ENCODE results near the gene PZP. TPM values are rescaled to one million over a fixed set of nuclear protein-coding genes. Genes with fewer than 3 reads are reported as not detected.
"Not testable (repeated sequence)": the region's sequence is repeated elsewhere in the genome, so short reads cannot be mapped to it uniquely, and the experiment has no call there.

PZP gene
- not detected in 2 replicates for total RNA-seq

- intact Hi-C loops (cut with micrococcal nuclease) = no loop called here
Observed at GRCh38 chr12:9208229-9208628, at the start of gene PZP. TSS of gene PZP (minus strand) at chr12:9208395. CDS start at chr12:9208341, 54 bp downstream.

- intact Hi-C loops (cut with micrococcal nuclease) = no loop called here
Observed at GRCh38 chr12:9256758-9257405, 48.7 kb upstream of the PZP start.

- intact Hi-C loops (cut with micrococcal nuclease) = no loop called here
Observed at GRCh38 chr12:9256341-9256740, 48.1 kb upstream of the PZP start.

- intact Hi-C loops (cut with micrococcal nuclease) = no loop called here
Observed at GRCh38 chr12:9255837-9256236, 47.6 kb upstream of the PZP start.

GRCh38 chr12:9253464-9253863 lies 45.3 kb upstream of the PZP start:
- intact Hi-C loops (cut with micrococcal nuclease) = no loop called here

GRCh38 chr12:9252791-9253190 lies 44.6 kb upstream of the PZP start:
- intact Hi-C loops (cut with micrococcal nuclease) = not testable (repeated sequence)

DNA sequence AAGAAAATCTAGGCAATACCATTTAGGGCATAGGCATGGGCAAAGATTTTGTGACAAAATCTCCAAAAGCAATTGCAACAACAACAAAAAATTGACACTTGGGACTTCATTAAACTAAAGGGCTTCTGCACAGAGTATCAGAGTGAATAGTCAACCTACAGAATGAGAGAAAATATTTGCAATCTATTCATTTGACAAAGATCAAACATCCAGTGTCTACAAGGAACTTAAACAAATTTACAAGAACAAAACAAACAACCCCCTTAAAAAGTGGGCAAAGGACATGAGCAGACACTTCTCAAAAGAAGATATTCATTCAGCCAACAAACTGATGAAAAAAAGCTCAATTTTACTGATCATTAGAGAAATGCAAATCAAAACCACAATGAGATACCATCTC lies 44.1 kb upstream of the PZP start:
- intact Hi-C loops (cut with micrococcal nuclease) = no loop called here

- intact Hi-C loops (cut with micrococcal nuclease) = no loop called here
Observed at GRCh38 chr12:9248435-9248834, 40.2 kb upstream of the PZP start.

DNA sequence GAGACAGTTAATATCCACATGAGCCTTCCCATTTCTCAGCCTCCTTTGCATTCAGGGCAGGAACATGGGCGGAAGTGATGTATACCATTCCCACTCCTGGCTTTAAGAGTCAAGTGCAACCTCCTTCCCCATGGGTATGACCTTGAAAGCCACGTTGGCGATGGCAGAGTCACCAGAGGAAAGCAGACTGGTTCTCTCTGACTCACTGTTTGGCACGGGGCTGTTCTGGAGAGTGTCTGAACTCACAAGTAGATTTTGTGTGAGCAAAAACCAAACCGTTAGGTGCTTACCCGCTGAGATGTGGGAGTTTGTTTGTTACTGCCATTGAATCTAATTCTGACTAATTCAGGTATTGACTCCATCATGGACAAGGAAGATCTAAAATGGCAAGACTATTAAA lies 36.7 kb upstream of the PZP start:
- intact Hi-C loops (cut with micrococcal nuclease) = no loop called here

DNA sequence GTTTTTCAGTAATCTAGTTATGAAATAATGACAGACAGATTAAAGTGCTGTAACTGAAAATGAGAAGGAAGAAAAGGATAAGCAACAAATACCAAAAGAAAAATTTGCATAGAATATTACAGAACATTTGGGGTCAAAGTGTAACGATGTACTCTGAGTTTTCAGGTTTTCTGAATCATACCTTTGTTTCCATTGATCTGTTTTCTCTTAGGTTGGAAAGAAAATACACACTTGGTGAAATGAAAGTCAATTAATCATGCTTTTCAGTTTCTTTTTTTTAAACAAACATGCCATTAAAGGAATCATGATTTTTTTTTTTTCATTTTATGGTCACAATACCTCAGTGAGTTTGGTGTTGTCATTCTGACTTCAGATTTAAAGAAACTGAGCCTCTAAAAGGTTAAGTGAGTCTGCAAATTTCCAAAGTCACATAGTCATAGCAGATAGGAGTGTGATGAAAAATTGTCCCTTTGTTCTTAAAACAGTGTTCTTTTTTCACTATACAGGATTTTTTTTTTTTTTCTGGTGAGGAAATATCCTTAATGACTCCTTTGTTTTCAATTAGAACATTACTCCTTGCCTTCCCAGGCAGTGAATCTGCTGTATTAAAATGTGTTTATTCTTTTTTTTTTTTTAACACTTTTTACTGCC lies 35.9 kb upstream of the PZP start:
- intact Hi-C loops (cut with micrococcal nuclease) = no loop called here

GRCh38 chr12:9241301-9241700 lies 33.1 kb upstream of the PZP start:
- intact Hi-C loops (cut with micrococcal nuclease) = no loop called here

- intact Hi-C loops (cut with micrococcal nuclease) = no loop called here
Observed at GRCh38 chr12:9240776-9241175, 32.6 kb upstream of the PZP start.

GRCh38 chr12:9240004-9240635 lies 31.9 kb upstream of the PZP start:
- intact Hi-C loops (cut with micrococcal nuclease) = not testable (repeated sequence)

DNA sequence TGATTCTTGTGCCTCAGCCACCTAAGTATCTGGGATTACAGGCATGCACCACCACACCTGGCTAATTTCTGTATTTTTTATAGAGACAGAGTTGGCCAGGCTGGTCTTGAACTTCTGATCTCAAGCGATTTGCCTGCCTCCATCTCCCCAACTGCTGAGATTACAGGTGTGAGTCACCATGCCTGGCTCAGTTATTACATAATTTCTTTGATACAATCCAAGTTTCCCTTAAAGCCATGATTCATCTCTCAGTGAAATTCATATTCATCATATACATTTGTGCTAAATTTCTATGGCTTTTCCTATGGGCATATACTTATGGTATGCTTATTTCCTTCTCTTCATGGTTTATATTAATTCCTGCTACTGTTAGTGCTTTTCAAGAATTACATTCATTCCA lies 29.1 kb upstream of the PZP start:
- intact Hi-C loops (cut with micrococcal nuclease) = no loop called here

GRCh38 chr12:9235519-9235918 lies 27.3 kb upstream of the PZP start:
- intact Hi-C loops (cut with micrococcal nuclease) = no loop called here

DNA sequence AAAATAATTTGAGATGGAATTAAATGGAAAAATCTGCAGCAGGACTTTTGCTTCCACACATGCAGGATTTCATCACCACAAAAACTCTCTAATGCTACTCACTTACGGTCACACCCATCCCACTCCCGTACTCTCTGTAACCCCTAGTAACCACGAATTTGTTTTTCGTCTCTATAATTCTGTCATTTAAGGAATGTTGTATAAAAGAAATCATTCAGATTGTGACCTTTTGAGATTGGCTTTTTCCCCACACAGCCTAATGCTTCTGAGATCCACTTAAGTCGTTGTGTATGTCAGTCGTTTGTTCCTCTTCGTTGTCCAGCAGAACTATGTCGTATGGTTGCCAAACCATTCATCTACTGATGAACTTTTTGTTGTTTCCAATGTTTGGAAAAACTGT lies 19.8 kb upstream of the PZP start:
- intact Hi-C loops (cut with micrococcal nuclease) = no loop called here

DNA sequence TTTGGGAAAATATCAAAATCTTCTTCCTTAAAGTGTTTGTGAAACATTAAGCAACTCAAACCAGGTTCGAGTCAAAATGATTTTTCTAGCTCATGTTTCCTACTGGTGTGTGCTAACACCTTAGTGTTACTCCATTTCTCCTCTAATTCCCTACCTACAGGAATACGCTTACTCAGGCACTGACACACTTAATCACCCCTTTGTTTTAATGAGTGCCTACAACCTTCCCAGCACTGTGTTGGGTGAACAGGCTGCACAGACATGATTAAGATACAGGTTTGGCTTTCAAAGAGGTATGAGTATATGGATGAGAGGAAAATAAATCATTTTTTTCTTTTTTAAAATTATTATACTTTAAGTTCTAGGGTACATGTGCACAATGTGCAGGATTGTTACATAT lies 15.6 kb upstream of the PZP start:
- intact Hi-C loops (cut with micrococcal nuclease) = no loop called here

GRCh38 chr12:9221483-9221882 lies 13.3 kb upstream of the PZP start:
- intact Hi-C loops (cut with micrococcal nuclease) = no loop called here

- intact Hi-C loops (cut with micrococcal nuclease) = not testable (repeated sequence)
Observed at GRCh38 chr12:9221011-9221410, 12.8 kb upstream of the PZP start.

DNA sequence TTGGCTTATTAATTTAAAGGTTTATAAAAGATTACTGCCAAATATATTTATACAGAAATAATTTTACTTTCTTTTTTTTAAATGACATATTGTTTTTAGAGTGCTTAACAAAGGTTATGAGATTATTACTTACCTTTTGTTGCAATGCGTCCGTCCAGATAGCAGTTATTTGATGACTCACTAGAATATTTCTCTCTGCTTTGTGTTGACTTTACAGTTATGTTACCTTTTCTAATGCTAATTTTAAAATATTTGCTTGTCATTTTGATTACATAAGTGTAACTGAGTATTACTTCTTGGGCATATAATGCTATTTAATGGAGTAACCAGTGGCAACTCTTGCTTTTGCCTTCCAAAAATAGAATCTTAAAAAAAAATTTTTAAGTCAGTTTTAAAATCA lies 6.3 kb upstream of the PZP start:
- intact Hi-C loops (cut with micrococcal nuclease) = no loop called here

- intact Hi-C loops (cut with micrococcal nuclease) = no loop called here
Observed at GRCh38 chr12:9211687-9212086, 3.5 kb upstream of the PZP start.

DNA sequence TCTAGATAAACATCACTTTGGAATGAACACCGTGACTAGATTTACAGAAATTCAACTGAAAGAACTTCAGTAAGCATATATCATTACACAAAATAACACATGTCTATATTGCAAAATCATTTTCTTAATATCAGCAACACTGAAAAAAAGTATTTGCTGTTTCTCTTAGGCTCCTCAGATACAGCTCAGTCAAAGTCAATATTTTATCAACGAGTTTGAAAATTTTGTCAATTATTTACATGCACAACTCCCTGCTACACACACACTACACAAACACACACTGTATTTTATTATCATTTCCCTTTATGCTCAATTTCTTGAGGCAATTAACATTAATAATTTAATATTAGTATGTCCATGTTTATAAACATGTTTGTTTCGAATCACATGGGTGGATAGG lies 3.8 kb downstream of the PZP start:
- intact Hi-C loops (cut with micrococcal nuclease) = no loop called here

GRCh38 chr12:9198012-9198411 lies 10.2 kb downstream of the PZP start:
- intact Hi-C loops (cut with micrococcal nuclease) = no loop called here

All from T-helper 2 cell treated with Interferon-gamma antibody and Interleukin-4, amounts not matched to agents 100 ng/mL and 5 ng/mL, for 36 hours (primary cell).